Mononuclear cell (primary cell): ENCODE results near the gene CA12. TPM values are rescaled to one million over a fixed set of nuclear protein-coding genes. Genes with fewer than 3 reads are reported as not detected.

Experiments
- H3K27me3 ChIP-seq: 2 replicates; pipeline ENCODE4 v1.6.0; 2011; ENCODE audit warnings: low read length, control low read depth; ENCODE audit not compliant: insufficient read depth
- H3K4me1 ChIP-seq: 2 replicates; pipeline ENCODE4 v1.5.1; 2011; ENCODE audit warnings: mild to moderate bottlenecking, low read length, control low read depth; ENCODE audit not compliant: insufficient read depth
- H3K4me3 ChIP-seq: 2 replicates; pipeline ENCODE4 v1.5.1; 2011; ENCODE audit warnings: mild to moderate bottlenecking, low read length, moderate library complexity
- H3K9me3 ChIP-seq: 2 replicates; pipeline ENCODE4 v1.5.1; 2011; ENCODE audit warnings: low read depth, mild to moderate bottlenecking, control low read depth, low read length
- total RNA-seq: library from RNA; depleted of rRNA; stranded (reverse); fragments of >200 nt; gene quantifications from one replicate; pipeline ENCODE4 v1.2.3, GENCODE V29; 2012

The CA12 gene
- total RNA-seq, 1 donor, result not detected

GRCh38 chr15:63373330-63373729 is 8.3 kb downstream of the CA12 start:
- Histone ChIP-seq H3K4me3 (no peak overlapping the region), H3K9me3 (no peaks in the 10 kb centered on the region), H3K27me3 (no peaks in the 10 kb centered on the region), H3K4me1 (peaks cover 27% of the 10 kb centered on the region)

GRCh38 chr15:63372753-63373152 is 8.9 kb downstream of the CA12 start:
- Histone ChIP-seq H3K4me1 (peaks cover 27% of the 10 kb centered on the region), H3K4me3 (no peak overlapping the region), H3K9me3 (no peaks in the 10 kb centered on the region), H3K27me3 (no peaks in the 10 kb centered on the region)

DNA sequence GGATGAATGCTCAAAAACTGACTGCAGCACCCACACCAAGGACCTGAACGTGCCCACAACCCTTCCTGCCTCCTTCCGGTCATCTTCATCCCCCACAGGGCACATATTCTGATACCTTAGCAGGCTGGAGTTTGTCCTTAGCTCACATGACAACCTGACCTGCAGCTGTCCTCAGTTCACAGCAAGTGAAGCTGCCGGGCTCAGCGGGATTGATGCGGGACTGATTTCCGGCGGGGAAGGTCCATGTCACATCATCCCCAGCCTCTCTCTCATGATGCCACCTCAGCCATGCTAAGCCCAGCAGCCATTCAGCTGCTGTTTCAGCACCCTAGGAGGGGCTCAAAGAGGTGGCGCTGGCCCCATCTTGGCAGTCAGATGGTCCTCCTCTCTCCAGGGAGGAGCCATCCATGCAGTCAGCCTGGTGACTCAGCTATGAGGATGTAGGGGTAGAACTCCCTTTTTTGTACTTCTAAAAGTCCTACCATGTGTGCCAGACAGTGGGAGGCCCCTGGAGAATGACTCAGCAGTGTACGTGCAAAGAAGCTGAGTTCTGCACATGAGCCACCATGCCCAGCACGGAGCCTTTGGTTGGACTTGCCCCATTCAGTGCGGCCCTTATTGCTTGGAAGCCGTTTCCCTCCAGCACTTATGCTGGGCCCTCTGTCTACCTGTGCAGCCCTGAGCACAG is 9.5 kb downstream of the CA12 start:
- Histone ChIP-seq H3K4me3 (no peak overlapping the region), H3K4me1 (peaks cover 27% of the 10 kb centered on the region), H3K27me3 (no peaks in the 10 kb centered on the region), H3K9me3 (no peaks in the 10 kb centered on the region)

DNA sequence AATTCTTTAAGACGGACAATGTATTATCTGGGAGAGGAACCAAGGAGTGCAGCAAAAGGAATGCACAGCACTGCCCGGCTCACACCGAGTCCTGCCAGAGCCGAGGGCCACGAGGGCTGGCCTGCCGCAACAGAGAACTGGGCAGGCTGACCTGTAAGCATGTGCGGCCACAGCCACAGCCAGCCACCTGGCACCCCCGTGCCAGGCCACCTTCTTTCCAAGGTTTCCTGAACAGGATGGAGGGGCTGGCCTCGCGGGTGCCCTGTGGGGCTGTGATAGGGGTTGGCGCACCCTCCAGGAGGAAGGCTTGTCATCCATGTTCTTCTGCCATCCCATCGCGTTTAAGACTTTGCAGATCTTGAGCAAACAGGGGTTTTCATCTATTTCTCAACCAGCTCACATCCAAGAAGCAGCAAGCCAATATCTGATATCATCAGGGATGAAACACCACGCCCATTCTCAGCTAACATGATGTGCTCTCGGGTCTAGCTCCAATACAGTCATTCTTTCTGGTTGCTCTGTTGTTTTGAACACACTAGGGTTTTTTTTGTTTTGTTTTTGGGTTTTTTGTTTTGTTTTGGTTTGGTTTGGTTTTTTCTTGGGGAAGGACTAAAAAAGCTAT is 10.2 kb downstream of the CA12 start:
- no peaks in the 10 kb centered on the region for H3K27me3 ChIP-seq
- H3K9me3 ChIP-seq, result no peaks in the 10 kb centered on the region
- peaks cover 27% of the 10 kb centered on the region for H3K4me1 ChIP-seq
- no peak overlapping the region for H3K4me3 ChIP-seq

DNA sequence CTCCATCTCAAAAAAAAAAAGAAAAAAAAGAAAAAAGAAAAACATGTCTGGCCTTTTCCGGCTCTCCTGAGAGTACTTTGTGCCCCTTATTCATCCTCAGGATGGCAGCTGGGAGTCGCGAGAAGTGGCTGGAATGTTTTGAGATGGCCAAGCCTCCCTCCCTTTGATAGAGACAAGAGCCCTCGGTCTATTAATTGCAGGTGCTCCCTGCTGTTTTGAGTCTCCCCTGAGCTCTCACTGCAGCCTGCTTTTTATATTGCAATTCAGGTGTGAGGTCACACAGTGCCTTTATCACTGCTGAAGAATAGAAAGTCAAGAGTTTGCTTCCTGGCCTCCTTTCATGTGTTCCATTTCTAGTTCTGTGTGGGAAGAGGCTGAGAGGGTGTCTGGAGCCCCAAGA is 10.9 kb downstream of the CA12 start:
- H3K4me3 ChIP-seq, result no peak overlapping the region
- no peaks in the 10 kb centered on the region for H3K9me3 ChIP-seq
- H3K27me3 ChIP-seq, result no peaks in the 10 kb centered on the region
- H3K4me1 ChIP-seq, result peaks cover 27% of the 10 kb centered on the region

DNA sequence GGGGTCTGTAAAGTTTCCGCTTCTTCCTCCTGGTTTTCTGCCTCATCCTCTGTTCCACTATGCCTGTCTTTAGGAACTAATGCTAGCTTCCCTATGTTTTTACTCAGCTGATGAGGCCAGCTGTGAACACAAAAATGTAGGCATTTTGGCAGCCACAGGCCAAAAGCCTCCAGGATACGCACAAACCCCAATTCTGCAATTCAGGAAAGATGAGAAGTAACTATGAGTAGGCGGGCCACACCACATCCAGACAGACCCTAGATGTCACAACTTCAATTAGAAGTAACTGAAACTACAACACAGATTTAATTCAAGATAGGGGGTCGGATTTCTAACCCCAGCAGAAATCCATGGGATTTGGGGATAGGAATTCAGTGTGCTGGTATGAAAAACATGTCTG is 11.9 kb downstream of the CA12 start:
- no peak overlapping the region for H3K4me3 ChIP-seq
- no peaks in the 10 kb centered on the region for H3K9me3 ChIP-seq
- H3K4me1 ChIP-seq, result peaks cover 21% of the 10 kb centered on the region
- H3K27me3 ChIP-seq, result no peaks in the 10 kb centered on the region

- H3K9me3 ChIP-seq, result no peaks in the 10 kb centered on the region
- H3K27me3 ChIP-seq, result no peaks in the 10 kb centered on the region
- peaks cover 16% of the 10 kb centered on the region for H3K4me1 ChIP-seq
- H3K4me3 ChIP-seq, result no peak overlapping the region
Observed at GRCh38 chr15:63369296-63369695, 12.3 kb downstream of the CA12 start.

- Histone ChIP-seq H3K4me1 (peaks cover 9% of the 10 kb centered on the region), H3K4me3 (no peak overlapping the region), H3K9me3 (no peaks in the 10 kb centered on the region), H3K27me3 (no peaks in the 10 kb centered on the region)
Observed at GRCh38 chr15:63368503-63368902, 13.1 kb downstream of the CA12 start.

- Histone ChIP-seq H3K27me3 (no peaks in the 10 kb centered on the region), H3K9me3 (no peaks in the 10 kb centered on the region), H3K4me1 (peaks cover 9% of the 10 kb centered on the region), H3K4me3 (no peak overlapping the region)
Observed at GRCh38 chr15:63367900-63368299, 13.7 kb downstream of the CA12 start.

- Histone ChIP-seq H3K4me1 (peaks cover 5% of the 10 kb centered on the region), H3K27me3 (no peaks in the 10 kb centered on the region), H3K9me3 (no peaks in the 10 kb centered on the region), H3K4me3 (no peak overlapping the region)
Observed at GRCh38 chr15:63367390-63367789, 14.3 kb downstream of the CA12 start.

GRCh38 chr15:63366451-63366850 is 15.2 kb downstream of the CA12 start:
- Histone ChIP-seq H3K27me3 (no peaks in the 10 kb centered on the region), H3K4me1 (no peaks in the 10 kb centered on the region), H3K9me3 (no peaks in the 10 kb centered on the region), H3K4me3 (no peak overlapping the region)

- no peaks in the 10 kb centered on the region for H3K4me1 ChIP-seq
- H3K4me3 ChIP-seq, result no peak overlapping the region
- no peaks in the 10 kb centered on the region for H3K9me3 ChIP-seq
- H3K27me3 ChIP-seq, result no peaks in the 10 kb centered on the region
Observed at GRCh38 chr15:63365273-63365680, 16.4 kb downstream of the CA12 start.

DNA sequence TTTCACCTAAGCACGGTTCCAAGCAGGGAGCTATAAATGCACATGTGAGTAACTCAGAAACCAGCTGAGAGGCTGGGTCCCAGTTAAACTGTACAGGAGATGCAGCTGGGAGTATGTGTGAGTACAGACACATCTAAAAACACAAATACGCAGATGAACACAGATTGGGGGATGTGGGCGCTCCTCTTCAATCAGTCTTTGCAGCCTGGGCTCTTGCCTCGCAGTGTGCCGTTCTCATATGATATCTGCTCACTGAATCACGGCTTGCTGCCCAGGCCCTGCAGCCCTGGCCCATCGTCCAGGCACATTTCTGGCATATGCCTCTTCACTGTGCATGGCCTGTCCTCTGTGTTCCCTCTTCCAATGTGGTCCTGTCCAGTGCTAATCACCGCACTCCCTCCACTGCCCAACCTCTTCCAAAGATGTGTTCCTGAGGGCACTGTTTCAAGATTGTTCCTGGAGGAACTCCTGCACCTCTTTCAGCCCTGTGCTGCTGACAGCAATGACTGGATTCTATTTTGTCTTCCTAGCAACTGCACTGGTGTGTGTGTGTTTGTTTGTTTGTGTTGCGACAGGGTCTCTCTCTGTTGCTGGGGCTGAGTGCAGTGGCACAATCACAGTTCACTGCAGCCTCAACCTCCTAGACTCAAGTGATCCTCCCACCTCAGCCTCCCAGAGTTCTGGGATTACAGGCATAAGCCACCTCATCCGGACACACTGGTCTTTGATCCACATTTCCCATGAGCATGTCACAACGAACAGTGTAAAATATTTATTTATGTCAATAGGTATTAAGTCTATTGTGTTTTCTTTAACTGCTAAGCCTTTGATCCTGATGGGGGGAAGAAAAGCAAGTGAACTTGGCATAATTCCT is 17.0 kb downstream of the CA12 start:
- Histone ChIP-seq H3K9me3 (no peaks in the 10 kb centered on the region), H3K27me3 (no peaks in the 10 kb centered on the region), H3K4me1 (no peaks in the 10 kb centered on the region), H3K4me3 (no peak overlapping the region)

GRCh38 chr15:63363292-63363691 is 18.4 kb downstream of the CA12 start:
- Histone ChIP-seq H3K4me1 (no peaks in the 10 kb centered on the region), H3K27me3 (no peaks in the 10 kb centered on the region), H3K4me3 (no peak overlapping the region), H3K9me3 (no peaks in the 10 kb centered on the region)

DNA sequence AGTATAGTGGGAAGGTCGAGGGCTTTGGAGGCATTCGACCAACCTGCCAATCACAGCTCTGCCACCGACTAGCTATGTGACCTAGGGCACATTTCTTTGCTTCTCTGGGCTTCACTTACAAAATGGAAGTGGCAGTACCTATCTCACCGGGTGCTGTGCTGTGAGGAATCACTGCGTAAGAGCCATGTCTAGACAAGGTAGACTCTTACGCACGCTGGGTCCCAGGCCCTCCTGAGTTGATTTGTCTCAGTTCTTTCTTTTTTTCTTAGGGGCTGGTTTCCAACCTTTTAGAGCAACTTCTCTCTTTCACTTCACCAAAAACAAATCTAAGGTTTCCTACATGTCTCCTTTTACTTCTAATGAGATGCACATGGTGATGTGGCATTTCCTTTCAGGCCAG is 18.8 kb downstream of the CA12 start:
- no peak overlapping the region for H3K4me3 ChIP-seq
- no peaks in the 10 kb centered on the region for H3K27me3 ChIP-seq
- H3K9me3 ChIP-seq, result no peaks in the 10 kb centered on the region
- H3K4me1 ChIP-seq, result no peaks in the 10 kb centered on the region
